Stomach (tissue), 4 donors: ENCODE measurements around the gene C16orf92.

Experiments used
- POLR2A ChIP-seq, 4 donors: fragments of 450-650 bp; IDR thresholded peaks; one replicate each; pipeline ENCODE4 v1.6.1; 2016; ENCODE audit warnings: antibody characterized with exemption in 4 of 4, control low read depth in 2 of 4, mild to moderate bottlenecking in 1 of 4, moderate library complexity in 1 of 4
- POLR2AphosphoS5 ChIP-seq, 3 donors: sonication (generic); formaldehyde crosslinking; IDR thresholded peaks; one replicate each; pipeline ENCODE4 v1.6.1; 2016; ENCODE audit warnings: antibody characterized with exemption in 3 of 3
- TF ChIP-seq, protein P1 (sequence below), 7 experiments: fragments of 450-650 bp in 4 of 7; fragments of 200-600 bp in 3 of 7; sonication (generic) in 3 of 7; IDR thresholded peaks; one replicate each; pipeline ENCODE4 v1.5.1; 2016 to 2019; ENCODE audit warnings: antibody characterized with exemption in 7 of 7, control low read depth in 2 of 7, mild to moderate bottlenecking in 1 of 7

DNA sequence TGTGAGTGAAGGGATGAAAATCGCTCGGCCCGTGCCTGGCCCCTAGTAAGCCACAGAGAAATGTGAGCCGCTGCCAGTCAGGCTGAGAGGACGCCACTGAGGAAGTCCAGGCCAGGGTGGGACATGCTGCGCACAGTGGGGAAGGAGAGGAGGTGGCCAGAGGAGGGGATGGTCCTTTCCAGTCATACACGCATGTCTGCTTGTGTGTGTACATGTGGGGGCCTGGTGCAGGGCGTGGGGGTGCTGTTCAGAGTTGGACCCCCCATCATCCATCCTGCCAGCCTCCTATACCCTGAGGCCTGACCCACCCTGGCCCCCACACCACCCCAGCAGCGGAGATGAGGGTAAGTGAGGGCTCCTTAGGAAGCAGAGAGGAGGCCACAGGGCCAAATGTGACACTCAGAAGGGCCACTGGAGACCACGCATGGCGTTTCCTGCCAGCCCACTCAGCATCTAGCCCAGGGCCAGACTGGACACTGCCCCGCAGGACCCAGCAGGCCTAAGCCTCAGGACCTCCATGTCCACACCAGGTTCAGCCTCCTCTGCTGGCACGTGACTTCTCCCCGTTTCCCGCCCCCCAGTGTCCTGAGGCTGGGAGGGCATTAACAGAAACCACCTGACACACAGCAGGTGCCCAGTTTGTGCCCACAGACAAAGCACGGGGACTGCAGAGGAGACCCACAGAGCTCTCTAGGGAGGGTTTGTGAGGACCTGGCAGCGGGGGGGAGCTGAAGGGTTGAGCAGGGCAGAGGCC lies 19.2 kb upstream of the C16orf92 start:
- TF ChIP-seq, protein P1, sequence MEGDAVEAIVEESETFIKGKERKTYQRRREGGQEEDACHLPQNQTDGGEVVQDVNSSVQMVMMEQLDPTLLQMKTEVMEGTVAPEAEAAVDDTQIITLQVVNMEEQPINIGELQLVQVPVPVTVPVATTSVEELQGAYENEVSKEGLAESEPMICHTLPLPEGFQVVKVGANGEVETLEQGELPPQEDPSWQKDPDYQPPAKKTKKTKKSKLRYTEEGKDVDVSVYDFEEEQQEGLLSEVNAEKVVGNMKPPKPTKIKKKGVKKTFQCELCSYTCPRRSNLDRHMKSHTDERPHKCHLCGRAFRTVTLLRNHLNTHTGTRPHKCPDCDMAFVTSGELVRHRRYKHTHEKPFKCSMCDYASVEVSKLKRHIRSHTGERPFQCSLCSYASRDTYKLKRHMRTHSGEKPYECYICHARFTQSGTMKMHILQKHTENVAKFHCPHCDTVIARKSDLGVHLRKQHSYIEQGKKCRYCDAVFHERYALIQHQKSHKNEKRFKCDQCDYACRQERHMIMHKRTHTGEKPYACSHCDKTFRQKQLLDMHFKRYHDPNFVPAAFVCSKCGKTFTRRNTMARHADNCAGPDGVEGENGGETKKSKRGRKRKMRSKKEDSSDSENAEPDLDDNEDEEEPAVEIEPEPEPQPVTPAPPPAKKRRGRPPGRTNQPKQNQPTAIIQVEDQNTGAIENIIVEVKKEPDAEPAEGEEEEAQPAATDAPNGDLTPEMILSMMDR (IDR thresholded peaks at IDR 0.05), result no peak
- no peak for TF ChIP-seq POLR2AphosphoS5 (IDR thresholded peaks at IDR 0.05)
- TF ChIP-seq POLR2A (IDR thresholded peaks at IDR 0.05), result no peak
